Endothelial cell (in vitro differentiated cells): Measurements from ENCODE around the gene PARD3. TPM values are rescaled to one million over a fixed set of nuclear protein-coding genes. Genes with fewer than 3 reads are reported as not detected.

Experiments used
- DNase-seq: peaks from one replicate; pipeline ENCODE4 v3.0.0; 2021; ENCODE audit warnings: low spot score
- H3K27ac Mint-ChIP-seq: one replicate; pipeline ENCODE4 v1.8.0; 2021; ENCODE audit warnings: mixed read lengths, inconsistent platforms; ENCODE audit not compliant: unreplicated experiment
- H3K27me3 Mint-ChIP-seq: one replicate; pipeline ENCODE4 v1.8.0; 2021; ENCODE audit warnings: mild to moderate bottlenecking, moderate library complexity, mixed read lengths, inconsistent platforms; ENCODE audit not compliant: unreplicated experiment
- H3K36me3 Mint-ChIP-seq: one replicate; pipeline ENCODE4 v1.8.0; 2021; ENCODE audit warnings: mild to moderate bottlenecking, low read depth, mixed read lengths, inconsistent platforms; ENCODE audit not compliant: unreplicated experiment
- H3K4me1 Mint-ChIP-seq: one replicate; pipeline ENCODE4 v1.8.0; 2021; ENCODE audit warnings: mild to moderate bottlenecking, mixed read lengths, inconsistent platforms; ENCODE audit not compliant: unreplicated experiment
- H3K4me3 Mint-ChIP-seq: one replicate; pipeline ENCODE4 v1.8.0; 2021; ENCODE audit warnings: mild to moderate bottlenecking, mixed read lengths, inconsistent platforms; ENCODE audit not compliant: unreplicated experiment
- H3K9me3 Mint-ChIP-seq: one replicate; pipeline ENCODE4 v1.8.0; 2021; ENCODE audit warnings: mixed read lengths, inconsistent platforms; ENCODE audit not compliant: unreplicated experiment
- CTCF ChIP-seq: fragments of 200-600 bp; sonication (generic); IDR thresholded peaks from one replicate; pipeline ENCODE4 v1.5.0; 2021; ENCODE audit warnings: antibody characterized with exemption; ENCODE audit not compliant: unreplicated experiment
- total RNA-seq: library from RNA; stranded (reverse); fragmentation: NEBNext Ultra II Directional; extraction: Animal tissue kit (Norgen Biotek cat#: 25700); gene quantifications from one replicate; pipeline ENCODE4 v1.2.1, GENCODE V29; 2021; ENCODE audit not compliant: unreplicated experiment

The PARD3 gene
- total RNA-seq, 1 donor from 2014 or later: 35.2 TPM

- Mint-ChIP-seq H3K27me3 (peaks cover 1% of the 10 kb centered on the region), H3K9me3 (no peaks in the 10 kb centered on the region), H3K36me3 (no peaks in the 10 kb centered on the region), H3K4me3 (no peak overlapping the region), H3K27ac (no peak overlapping the region), H3K4me1 (peaks cover 5% of the 10 kb centered on the region)
- TF ChIP-seq CTCF: no peak
- no peak for DNase-seq
Observed at GRCh38 chr10:34389801-34390200, 425.3 kb downstream of the PARD3 start.

- no peak for DNase-seq
- Mint-ChIP-seq H3K27ac (no peak overlapping the region), H3K4me3 (no peak overlapping the region), H3K4me1 (peaks cover 5% of the 10 kb centered on the region), H3K36me3 (peaks cover 5% of the 10 kb centered on the region), H3K9me3 (no peaks in the 10 kb centered on the region), H3K27me3 (peaks cover 3% of the 10 kb centered on the region)
- no peak for TF ChIP-seq CTCF
Observed at GRCh38 chr10:34386921-34387320, 428.2 kb downstream of the PARD3 start.

- Mint-ChIP-seq H3K27ac (no peak overlapping the region), H3K27me3 (peaks cover 3% of the 10 kb centered on the region), H3K4me1 (peaks cover 5% of the 10 kb centered on the region), H3K4me3 (no peak overlapping the region), H3K9me3 (no peaks in the 10 kb centered on the region), H3K36me3 (peaks cover 12% of the 10 kb centered on the region)
- no peak for TF ChIP-seq CTCF
- no peak for DNase-seq
Observed at GRCh38 chr10:34384372-34384771, 430.7 kb downstream of the PARD3 start.

- H3K4me3 Mint-ChIP-seq: no peak overlapping the region
- H3K9me3 Mint-ChIP-seq: no peaks in the 10 kb centered on the region
- no peak for TF ChIP-seq CTCF
- H3K36me3 Mint-ChIP-seq: peaks cover 12% of the 10 kb centered on the region
- no peak overlapping the region for H3K27ac Mint-ChIP-seq
- H3K4me1 Mint-ChIP-seq: no peaks in the 10 kb centered on the region
- H3K27me3 Mint-ChIP-seq: peaks cover 3% of the 10 kb centered on the region
- no peak for DNase-seq
Observed at GRCh38 chr10:34382626-34383025, 432.5 kb downstream of the PARD3 start.

GRCh38 chr10:34380856-34381255, 434.2 kb downstream of the PARD3 start:
- no peak for TF ChIP-seq CTCF
- Mint-ChIP-seq H3K36me3 (peaks cover 12% of the 10 kb centered on the region), H3K4me1 (peaks cover 8% of the 10 kb centered on the region), H3K9me3 (no peaks in the 10 kb centered on the region), H3K27me3 (peaks cover 2% of the 10 kb centered on the region), H3K4me3 (no peak overlapping the region), H3K27ac (no peak overlapping the region)
- no peak for DNase-seq
